BLaER1 treated with 17β-estradiol and CSF1 and Interleukin-3, amounts not matched to agents 10 nM and 100 nM (cell line): ENCODE results near the gene DNAJB9.
A peak's percentile ranks its signal among the peaks of the same experiment; 100 is the strongest.

Experiments used
- H3K27ac ChIP-seq, 11 experiments: shearing (Covaris generic); formaldehyde crosslinking; 2 replicates each; pipeline ENCODE4 v1.8.1; 2022
- H3K27me3 ChIP-seq, 11 experiments: shearing (Covaris generic); formaldehyde crosslinking; 2 replicates each; pipeline ENCODE4 v1.8.1; 2022
- H3K36me3 ChIP-seq, 11 experiments: shearing (Covaris generic); formaldehyde crosslinking; 2 replicates each; pipeline ENCODE4 v1.8.1; 2022
- H3K4me1 ChIP-seq, 10 experiments: shearing (Covaris generic); formaldehyde crosslinking; 2 replicates each; pipeline ENCODE4 v1.8.1; 2022
- H3K4me2 ChIP-seq, 11 experiments: shearing (Covaris generic); formaldehyde crosslinking; 2 replicates each; pipeline ENCODE4 v1.8.1; 2022
- H3K4me3 ChIP-seq, 10 experiments: shearing (Covaris generic); formaldehyde crosslinking; 2 replicates each; pipeline ENCODE4 v1.8.1; 2022
- H3K9ac ChIP-seq, 11 experiments: shearing (Covaris generic); formaldehyde crosslinking; 2 replicates each; pipeline ENCODE4 v1.8.1; 2022
- H3K9me3 ChIP-seq, 11 experiments: shearing (Covaris generic); formaldehyde crosslinking; replicated peaks in 1 of 11; 2 replicates each; pipeline ENCODE4 v1.8.1; 2022
- H4K20me1 ChIP-seq, 11 experiments: shearing (Covaris generic); formaldehyde crosslinking; 2 replicates each; pipeline ENCODE4 v1.8.1; 2022
- Cebpa-rat ChIP-seq, 11 experiments: shearing (Covaris generic); IDR thresholded peaks; 2 replicates each; pipeline ENCODE4 v1.8.1; 2022

The DNAJB9 gene

DNA sequence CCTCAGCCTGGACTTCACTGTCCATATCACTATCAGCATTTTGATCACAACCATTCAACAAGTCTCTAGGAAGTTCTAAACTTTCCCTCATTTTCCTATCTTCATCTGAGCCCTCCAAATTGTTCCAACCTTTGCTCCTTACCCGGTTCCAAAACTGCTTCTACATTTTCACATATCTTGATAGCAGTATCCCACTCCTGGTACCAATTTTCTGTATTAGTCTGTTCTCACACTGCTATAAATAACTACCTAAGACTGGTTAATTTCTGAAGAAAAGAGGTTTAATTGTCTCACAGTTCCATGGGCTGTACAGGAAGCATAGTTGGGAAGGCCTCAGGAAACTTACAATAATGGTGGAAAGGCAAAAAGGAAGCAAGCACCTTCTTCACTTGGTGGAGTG lies 12.1 kb upstream of the DNAJB9 start:
- Histone ChIP-seq H3K4me3 (no peak overlapping the region), H3K4me2 (no peak overlapping the region), H3K9ac (no peak overlapping the region), H4K20me1 (no peaks in the 10 kb centered on the region), H3K9me3 (peaks cover 31 to 46% (median 32%) of the 10 kb centered on the region in 11 experiments), H3K27ac (no peak overlapping the region), H3K4me1 (peaks cover 0 to 3% (median 0%) of the 10 kb centered on the region in 10 experiments; a peak in 4 of 20 replicates), H3K36me3 (peaks cover 11 to 46% (median 23%) of the 10 kb centered on the region in 11 experiments; a peak in 17 of 22 replicates), H3K27me3 (no peaks in the 10 kb centered on the region)
- TF ChIP-seq Cebpa-rat (IDR thresholded peaks at IDR 0.05), result no peak

DNA sequence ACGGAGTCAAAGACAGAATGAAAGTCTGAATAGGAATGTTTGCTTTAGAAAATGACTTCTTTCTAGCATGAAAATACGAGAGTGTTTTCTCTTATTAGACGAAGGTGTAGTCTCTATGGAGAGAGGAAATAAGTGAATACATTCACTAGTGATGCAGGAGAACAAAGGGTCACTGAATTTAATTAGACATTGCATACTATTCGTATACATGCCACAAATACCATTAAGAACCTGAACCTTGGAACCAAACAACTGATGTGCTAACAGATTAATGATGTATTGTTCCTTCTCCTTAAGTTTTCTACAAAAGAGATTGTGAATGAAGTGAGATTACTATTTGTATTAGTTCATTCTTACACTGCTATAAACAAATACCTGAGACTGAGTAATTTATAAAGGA lies 10.4 kb upstream of the DNAJB9 start:
- Histone ChIP-seq H4K20me1 (no peaks in the 10 kb centered on the region), H3K36me3 (peaks cover 16 to 50% (median 31%) of the 10 kb centered on the region in 11 experiments; a peak in 20 of 22 replicates), H3K9ac (no peak overlapping the region), H3K27me3 (no peaks in the 10 kb centered on the region), H3K4me2 (no peak overlapping the region), H3K4me1 (0 out of 20 replicates have a peak, but pooled peaks cover 0 to 3% (median 0%) of the 10 kb centered on the region in 10 experiments), H3K9me3 (peaks cover 32 to 46% (median 36%) of the 10 kb centered on the region in 11 experiments), H3K4me3 (no peak overlapping the region), H3K27ac (no peak overlapping the region)
- no peak for TF ChIP-seq Cebpa-rat (IDR thresholded peaks at IDR 0.05)

GRCh38 chr7:108561047-108561619 lies 8.5 kb upstream of the DNAJB9 start:
- Histone ChIP-seq H3K27ac (no peak overlapping the region), H3K4me3 (no peak overlapping the region), H3K9ac (no peak overlapping the region), H3K4me1 (0 out of 20 replicates have a peak, but pooled peaks cover 0 to 3% (median 0%) of the 10 kb centered on the region in 10 experiments), H4K20me1 (no peaks in the 10 kb centered on the region), H3K36me3 (peaks cover 33 to 69% (median 45%) of the 10 kb centered on the region in 11 experiments; a peak in 21 of 22 replicates), H3K27me3 (no peaks in the 10 kb centered on the region), H3K4me2 (no peak overlapping the region), H3K9me3 (peaks cover 20 to 39% (median 24%) of the 10 kb centered on the region in 11 experiments)
- TF ChIP-seq Cebpa-rat (IDR thresholded peaks at IDR 0.05), result no peak

DNA sequence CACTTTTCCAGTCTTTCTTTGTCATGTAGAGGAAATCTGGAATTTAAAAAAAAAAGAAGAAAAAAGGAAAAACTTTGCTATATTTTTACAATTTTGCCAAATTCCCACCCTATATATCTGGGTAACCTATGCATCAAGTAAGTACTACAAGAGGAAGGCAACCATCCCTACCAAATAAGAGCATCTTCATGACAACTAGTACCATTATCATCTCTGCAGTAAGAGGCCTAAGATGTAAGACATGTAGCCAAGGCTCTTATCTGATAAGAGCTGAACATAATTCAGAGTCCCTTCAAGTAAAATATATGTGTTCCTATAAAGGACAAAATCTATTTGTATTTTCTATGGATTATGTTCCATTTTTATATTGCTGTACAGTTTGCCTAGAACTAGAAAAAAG lies 3.7 kb upstream of the DNAJB9 start:
- Histone ChIP-seq H3K27ac (no peak overlapping the region), H3K27me3 (no peaks in the 10 kb centered on the region), H3K4me1 (peaks cover 11 to 27% (median 23%) of the 10 kb centered on the region in 10 experiments), H3K36me3 (peaks cover 20 to 41% (median 29%) of the 10 kb centered on the region in 11 experiments; a peak in 20 of 22 replicates), H3K4me3 (no peak overlapping the region), H3K9ac (no peak overlapping the region), H3K4me2 (no peak overlapping the region), H4K20me1 (peaks cover 0 to 12% (median 1%) of the 10 kb centered on the region in 11 experiments; a peak in 7 of 22 replicates), H3K9me3 (peaks cover 0 to 4% (median 3%) of the 10 kb centered on the region in 11 experiments; a peak in 4 of 22 replicates)
- no peak for TF ChIP-seq Cebpa-rat (IDR thresholded peaks at IDR 0.05)

DNA sequence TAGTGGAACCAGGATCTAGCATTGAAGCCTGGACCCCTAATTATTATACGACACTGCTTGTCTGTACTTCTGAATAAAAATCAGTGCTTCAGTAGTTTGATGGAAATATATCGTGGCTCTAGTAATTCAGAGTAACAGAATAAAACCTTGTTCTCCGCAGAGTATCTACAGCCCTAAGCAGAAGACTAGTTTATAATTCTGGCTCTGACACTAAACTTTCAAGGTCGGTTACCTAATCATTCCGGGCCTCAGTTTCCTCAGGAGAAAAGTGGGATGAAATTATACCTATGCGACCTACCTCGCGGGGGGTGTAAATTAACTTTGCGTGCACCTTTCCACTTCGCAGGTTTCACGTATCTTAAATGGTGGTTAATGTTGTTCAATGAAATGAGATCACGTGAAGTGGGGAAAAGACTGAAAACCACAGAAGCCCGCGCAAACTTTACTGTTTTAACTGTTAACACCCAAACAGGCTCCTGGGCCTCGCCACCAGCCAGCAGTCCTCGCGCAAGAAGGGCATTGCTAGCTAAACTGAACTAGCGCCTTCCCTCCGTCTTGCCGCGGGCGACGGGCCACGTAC lies 783 bp upstream of the DNAJB9 start:
- peaks cover 0 to 3% (median 0%) of the 10 kb centered on the region in 11 experiments; a peak in 1 of 22 replicates for H3K9me3 ChIP-seq
- TF ChIP-seq Cebpa-rat (IDR thresholded peaks at IDR 0.05), result no peak
- H3K27me3 ChIP-seq, result no peaks in the 10 kb centered on the region
- H3K4me1 ChIP-seq, result peaks cover 16 to 50% (median 33%) of the 10 kb centered on the region in 10 experiments
- peak overlapping the region; percentile 77 to 94 (median 85) for H3K4me2 ChIP-seq
- peak overlapping the region; percentile 95 to 100 (median 97) for H3K27ac ChIP-seq
- peak overlapping the region; percentile 89 to 99 (median 95) for H3K9ac ChIP-seq
- H3K4me3 ChIP-seq, result peak overlapping the region; percentile 67 to 99 (median 89)
- peaks cover 0 to 24% (median 6%) of the 10 kb centered on the region in 11 experiments; a peak in 12 of 22 replicates for H4K20me1 ChIP-seq
- H3K36me3 ChIP-seq, result peaks cover 28 to 44% (median 38%) of the 10 kb centered on the region in 11 experiments

DNA sequence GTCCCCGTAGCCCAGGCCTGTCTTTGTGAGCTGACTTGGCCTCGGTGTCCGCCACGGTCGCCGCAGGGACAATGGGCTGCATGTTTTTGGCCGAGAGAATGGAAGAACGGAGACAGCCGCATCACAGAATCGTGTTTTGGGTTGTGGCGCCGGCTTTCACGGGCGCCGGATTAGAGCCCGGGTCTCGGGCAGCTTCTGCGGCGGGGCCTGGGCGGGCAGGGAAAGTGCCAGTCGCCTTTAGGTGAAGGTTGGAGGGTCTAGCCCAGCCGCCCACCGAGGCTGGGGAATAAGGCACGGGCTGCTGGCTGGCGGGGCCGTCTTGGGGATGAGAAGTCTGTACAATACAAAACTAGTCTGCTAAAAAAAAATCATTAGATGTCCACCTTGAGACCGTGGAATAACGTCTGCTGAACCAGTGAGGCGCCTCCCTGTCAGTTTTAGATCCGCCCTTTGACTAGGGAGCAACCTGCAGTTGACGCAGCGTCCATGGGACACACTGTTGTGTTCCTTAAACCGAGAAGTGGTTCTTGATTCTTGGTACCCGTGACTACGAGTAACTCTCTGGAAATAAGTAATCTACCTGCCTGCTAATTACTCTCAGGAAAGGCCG lies 577 bp downstream of the DNAJB9 start:
- TF ChIP-seq Cebpa-rat (IDR thresholded peaks at IDR 0.05), result no peak
- peaks cover 34 to 44% (median 40%) of the 10 kb centered on the region in 11 experiments for H3K36me3 ChIP-seq
- H3K27ac ChIP-seq, result peak overlapping the region; percentile 89 to 100 (median 97)
- H3K4me1 ChIP-seq, result peaks cover 16 to 50% (median 33%) of the 10 kb centered on the region in 10 experiments
- H3K4me2 ChIP-seq, result peak overlapping the region; percentile 69 to 92 (median 87)
- peak overlapping the region; percentile 89 to 99 (median 95) for H3K9ac ChIP-seq
- H4K20me1 ChIP-seq, result peaks cover 0 to 29% (median 6%) of the 10 kb centered on the region in 11 experiments; a peak in 12 of 22 replicates
- H3K9me3 ChIP-seq, result peaks cover 0 to 4% (median 0%) of the 10 kb centered on the region in 11 experiments; a peak in 1 of 22 replicates
- no peaks in the 10 kb centered on the region for H3K27me3 ChIP-seq
- peak overlapping the region; percentile 67 to 99 (median 89) for H3K4me3 ChIP-seq

- Histone ChIP-seq H3K27ac (no peak overlapping the region), H3K36me3 (peaks cover 39 to 55% (median 52%) of the 10 kb centered on the region in 11 experiments), H3K4me1 (peaks cover 16 to 47% (median 27%) of the 10 kb centered on the region in 10 experiments), H4K20me1 (peaks cover 0 to 32% (median 6%) of the 10 kb centered on the region in 11 experiments; a peak in 13 of 22 replicates), H3K9ac (no peak overlapping the region), H3K4me2 (peak overlapping the region in 2 of 11 experiments; percentile 14 to 21; a peak in 4 of 22 replicates), H3K27me3 (no peaks in the 10 kb centered on the region), H3K9me3 (peaks cover 0 to 5% (median 0%) of the 10 kb centered on the region in 11 experiments; a peak in 3 of 22 replicates), H3K4me3 (no peak overlapping the region)
- no peak for TF ChIP-seq Cebpa-rat (IDR thresholded peaks at IDR 0.05)
Observed at GRCh38 chr7:108572480-108572879, 2.8 kb downstream of the DNAJB9 start.

DNA sequence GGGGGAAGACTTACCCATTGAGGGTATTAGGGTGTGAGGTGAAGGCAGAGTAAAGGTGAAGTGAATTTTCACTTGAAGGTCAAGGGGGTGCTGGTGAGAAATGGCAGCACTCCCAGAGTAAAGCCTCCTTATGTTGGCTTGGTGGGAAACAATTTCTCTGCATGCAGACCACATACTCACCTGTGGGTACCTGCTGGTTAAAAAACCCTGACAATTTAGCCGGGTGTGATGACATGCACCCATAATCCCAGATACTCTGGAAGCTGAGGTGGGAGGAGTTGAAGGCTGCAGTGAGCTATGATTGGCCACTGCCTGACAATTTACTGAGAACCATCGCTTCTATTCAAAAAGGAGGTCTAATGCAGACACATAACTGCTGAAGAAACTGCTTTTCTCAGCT lies 5.5 kb downstream of the DNAJB9 start:
- Histone ChIP-seq H3K9me3 (peaks cover 20 to 31% (median 25%) of the 10 kb centered on the region in 11 experiments), H3K36me3 (peaks cover 60 to 81% (median 72%) of the 10 kb centered on the region in 11 experiments), H3K4me1 (peaks cover 5 to 35% (median 12%) of the 10 kb centered on the region in 10 experiments; a peak in 19 of 20 replicates), H3K27ac (no peak overlapping the region), H3K4me2 (no peak overlapping the region), H3K27me3 (no peaks in the 10 kb centered on the region), H4K20me1 (peaks cover 0 to 32% (median 6%) of the 10 kb centered on the region in 11 experiments; a peak in 13 of 22 replicates), H3K9ac (no peak overlapping the region), H3K4me3 (no peak overlapping the region)
- TF ChIP-seq Cebpa-rat (IDR thresholded peaks at IDR 0.05), result no peak
